GM12875 (cell line): ENCODE measurements around the gene EDDM3A.
"Not testable (repeated sequence)": the region's sequence is repeated elsewhere in the genome, so short reads cannot be mapped to it uniquely, and the experiment has no call there.

Source experiments
- H3K4me3 ChIP-seq: one replicate; pipeline ENCODE4 v1.5.1; 2011; ENCODE audit warnings: low read depth, low read length, control low read depth
- CTCF ChIP-seq: IDR thresholded peaks from 2 replicates; pipeline ENCODE4 v1.5.1; 2011; ENCODE audit warnings: low read depth, mild to moderate bottlenecking, control low read depth, inconsistent platforms, low read length, moderate library complexity, borderline replicate concordance; ENCODE audit not compliant: insufficient read depth

Gene EDDM3A

GRCh38 chr14:20733684-20734429 lies 11.8 kb upstream of the EDDM3A start:
- H3K4me3 ChIP-seq = no peak overlapping the region
- TF ChIP-seq CTCF = no peak

DNA sequence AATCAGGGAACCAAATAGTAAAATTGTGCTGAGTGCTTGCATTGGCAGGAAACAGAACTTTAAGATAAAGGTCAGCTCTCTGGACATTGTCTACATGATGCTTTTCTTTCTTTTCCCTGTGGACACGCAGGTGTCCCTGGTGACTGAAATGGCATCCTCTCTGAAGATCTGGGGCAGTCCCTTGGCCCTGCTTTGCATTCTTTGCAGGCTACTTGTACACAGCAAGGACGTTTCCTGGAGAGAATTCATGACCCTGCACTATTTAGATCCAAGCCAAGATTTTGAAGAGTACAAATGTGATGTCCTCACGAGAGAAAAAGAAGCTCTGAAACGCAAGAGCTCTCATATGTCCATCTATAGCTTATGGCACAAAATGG lies 11.3 kb upstream of the EDDM3A start:
- TF ChIP-seq CTCF = no peak
- H3K4me3 ChIP-seq = no peak overlapping the region

GRCh38 chr14:20738292-20738691 lies 7.4 kb upstream of the EDDM3A start:
- not testable (repeated sequence) for H3K4me3 ChIP-seq

DNA sequence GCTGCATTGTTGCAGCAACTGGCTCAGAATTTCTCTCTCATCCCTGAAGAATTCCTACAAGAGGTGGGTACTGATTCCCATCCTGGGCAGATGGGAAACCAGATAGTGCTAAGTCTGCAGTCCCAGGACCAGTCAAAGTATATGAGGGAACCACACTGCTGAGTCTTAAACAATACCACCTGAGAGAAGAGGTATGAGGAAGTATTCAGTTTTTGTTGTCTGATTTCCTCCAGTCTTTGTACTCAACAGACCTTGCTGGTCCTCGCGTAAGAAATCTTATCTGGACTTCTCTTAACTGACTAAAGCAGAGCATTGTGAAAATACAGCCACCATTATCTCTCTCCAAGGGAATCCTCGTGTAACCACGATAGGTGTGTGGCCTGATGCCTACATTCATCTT lies 3.6 kb upstream of the EDDM3A start:
- H3K4me3 ChIP-seq = no peak overlapping the region
- TF ChIP-seq CTCF = no peak

GRCh38 chr14:20743556-20743955 lies 2.1 kb upstream of the EDDM3A start:
- no peak overlapping the region for H3K4me3 ChIP-seq
- no peak for TF ChIP-seq CTCF

DNA sequence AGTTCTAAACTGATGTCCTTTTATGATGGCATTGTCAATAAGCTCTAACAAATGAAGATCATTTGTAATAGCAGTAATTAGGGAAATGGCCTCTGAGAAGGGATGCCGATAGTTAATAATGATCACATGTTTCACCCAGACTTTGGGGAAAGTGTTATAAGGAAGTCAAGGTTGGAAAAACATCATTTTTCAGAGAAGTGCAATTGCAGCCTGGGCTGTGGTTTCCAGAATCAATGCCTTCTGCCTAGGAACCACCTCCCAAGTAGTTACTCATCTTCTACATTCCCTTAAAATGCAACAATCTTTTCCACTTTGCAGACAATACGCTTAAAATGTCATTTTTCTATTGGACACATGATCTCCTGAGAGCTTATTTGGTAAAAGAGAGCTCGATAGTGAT lies 879 bp downstream of the EDDM3A start:
- H3K4me3 ChIP-seq = no peak overlapping the region
- TF ChIP-seq CTCF = no peak

- no peak overlapping the region for H3K4me3 ChIP-seq
- no peak for TF ChIP-seq CTCF
Observed at GRCh38 chr14:20748439-20748838, 2.8 kb downstream of the EDDM3A start.

GRCh38 chr14:20750194-20750593 lies 4.5 kb downstream of the EDDM3A start:
- TF ChIP-seq CTCF = no peak
- no peak overlapping the region for H3K4me3 ChIP-seq
